Thymus (tissue), 11 donors: ENCODE data around the gene CCDC188. TPM values are rescaled to one million over a fixed set of nuclear protein-coding genes. Genes with fewer than 3 reads are reported as not detected.

Experiments used
- DNase-seq, 9 donors: peaks; one replicate each; pipeline ENCODE4 v3.0.0-alpha.2; 2013; ENCODE audit warnings: low spot score in 9 of 9, low read depth in 6 of 9, missing footprints in 1 of 9
- H3K27ac ChIP-seq, 2 donors: one replicate each; pipeline ENCODE4 v1.5.1; 2013; ENCODE audit warnings: control low read depth in 1 of 2, low read depth in 1 of 2, low read length in 1 of 2, mild to moderate bottlenecking in 1 of 2, moderate library complexity in 1 of 2
- H3K27me3 ChIP-seq, 2 donors: one replicate each; pipeline ENCODE4 v1.5.1; 2013; ENCODE audit warnings: low read length in 1 of 2; ENCODE audit not compliant: control insufficient read depth in 2 of 2, insufficient read depth in 1 of 2
- H3K36me3 ChIP-seq, 2 donors: one replicate each; pipeline ENCODE4 v1.5.1; 2013; ENCODE audit warnings: low read length in 1 of 2, mild to moderate bottlenecking in 1 of 2, moderate library complexity in 1 of 2; ENCODE audit not compliant: control insufficient read depth in 2 of 2, insufficient read depth in 2 of 2
- H3K4me1 ChIP-seq, 2 donors: one replicate each; pipeline ENCODE4 v1.5.1; 2013; ENCODE audit warnings: low read length in 2 of 2; ENCODE audit not compliant: control insufficient read depth in 2 of 2, insufficient read depth in 2 of 2
- H3K4me3 ChIP-seq, 2 donors: one replicate each; pipeline ENCODE4 v1.5.1; 2013; ENCODE audit warnings: low read length in 2 of 2, control low read depth in 1 of 2, mild to moderate bottlenecking in 1 of 2
- H3K9me3 ChIP-seq, 2 donors: one replicate each; pipeline ENCODE4 v1.5.1; 2013; ENCODE audit warnings: low read length in 1 of 2, mild to moderate bottlenecking in 1 of 2; ENCODE audit not compliant: control insufficient read depth in 2 of 2, insufficient read depth in 1 of 2
- WGBS: extraction: QIAGEN DNeasy Blood & Tissue Kit; methylation state at CpG from one replicate; pipeline ENCODE4 v1.1.7; 2013; 5-methylcytosine and 5-hydroxymethylcytosine counted together
- polyA plus RNA-seq: library from polyadenylated mRNA; stranded (reverse); fragments of 200-250 nt; gene quantifications from one replicate; pipeline ENCODE4 v1.2.3, GENCODE V29; 2013
- total RNA-seq: library from RNA; stranded (reverse); fragments of 120-200 nt; gene quantifications from one replicate; pipeline ENCODE4 v1.2.4, GENCODE V29; 2013
- donor health status: healthy.

CCDC188 gene
- total and polyA plus RNA-seq, 2 donors, result 0.09 to 0.84 TPM

GRCh38 chr22:20146777-20147176, 4.1 kb downstream of the CCDC188 start:
- Histone ChIP-seq H3K27ac (no peak overlapping the region), H3K9me3 (no peaks in the 10 kb centered on the region), H3K27me3 (no peaks in the 10 kb centered on the region), H3K36me3 (peaks cover 0 to 29% of the 10 kb centered on the region in 2 donors), H3K4me3 (no peak overlapping the region), H3K4me1 (peaks cover 0 to 6% of the 10 kb centered on the region in 2 donors)
- 92% methylated on average over 22 of the region's 22 CpGs for WGBS
- DNase-seq, result no peak

DNA sequence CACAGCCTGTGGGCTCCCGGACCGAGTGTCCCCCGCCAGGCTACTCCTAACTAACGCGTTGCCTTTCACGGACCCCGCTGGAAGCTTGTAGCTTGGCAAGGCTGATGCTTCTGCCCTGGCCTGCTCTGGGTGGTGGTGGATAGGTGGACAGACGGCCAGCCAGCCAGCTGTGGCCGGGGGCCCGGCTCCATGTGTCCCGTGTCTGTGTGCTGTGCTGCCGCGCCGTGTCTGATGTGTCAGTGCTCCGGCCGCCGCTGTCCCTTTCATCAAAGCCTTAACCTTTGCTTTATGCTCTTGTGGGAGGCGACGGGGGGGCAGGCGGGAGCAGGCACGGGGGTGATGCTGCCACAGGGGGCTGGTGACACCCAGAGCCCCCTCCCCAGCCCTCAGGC, 5.0 kb downstream of the CCDC188 start:
- WGBS, result 96% methylated on average over 21 of the region's 21 CpGs
- Histone ChIP-seq H3K27ac (no peak overlapping the region), H3K27me3 (no peaks in the 10 kb centered on the region), H3K4me3 (no peak overlapping the region), H3K9me3 (no peaks in the 10 kb centered on the region), H3K36me3 (peaks cover 0 to 35% of the 10 kb centered on the region in 2 donors), H3K4me1 (peaks cover 0 to 6% of the 10 kb centered on the region in 2 donors)
- no peak for DNase-seq

GRCh38 chr22:20145206-20145831, 5.5 kb downstream of the CCDC188 start:
- 97% methylated on average over 22 of the region's 22 CpGs for WGBS
- no peak for DNase-seq
- H3K36me3 ChIP-seq, result peaks cover 0 to 35% of the 10 kb centered on the region in 2 donors

DNA sequence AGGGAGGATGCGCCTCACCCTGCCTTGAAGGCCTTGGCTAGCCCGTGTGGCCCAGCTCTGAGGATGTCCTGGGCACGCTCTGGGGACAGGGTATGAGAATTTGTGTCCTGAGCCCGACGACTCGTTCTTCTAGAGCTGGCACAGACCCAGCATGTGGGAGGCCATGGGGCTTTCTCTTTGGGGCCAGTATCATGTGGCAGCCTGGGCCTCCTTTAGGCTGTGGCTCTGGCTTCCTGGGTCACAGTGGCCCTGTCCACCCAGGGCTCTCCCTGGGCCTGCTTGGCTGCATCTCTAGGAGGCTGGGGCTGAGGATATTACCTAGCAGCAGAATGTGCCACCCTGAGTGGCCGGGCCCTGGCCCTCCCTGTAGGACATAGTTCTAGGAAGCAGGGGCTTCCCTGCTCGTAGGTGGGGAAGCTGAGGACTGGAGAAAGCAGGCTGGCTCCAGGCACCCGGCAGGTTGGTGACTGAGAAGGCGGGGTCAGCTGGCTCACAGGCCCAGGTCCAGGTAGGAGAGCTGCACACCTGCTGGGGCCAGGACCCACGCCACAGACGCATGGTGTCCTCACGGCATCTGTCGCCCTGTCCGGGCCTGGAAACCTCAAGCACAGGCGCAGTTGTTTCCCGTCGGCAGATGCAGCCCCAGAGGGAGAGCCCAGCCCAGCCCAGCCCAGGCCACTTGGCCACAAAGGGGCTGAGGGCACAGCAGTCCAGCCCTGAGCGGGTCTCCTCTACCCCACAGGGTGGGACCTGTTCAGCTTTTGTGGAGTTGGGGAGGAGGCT, 6.8 kb downstream of the CCDC188 start:
- Histone ChIP-seq H3K9me3 (no peaks in the 10 kb centered on the region), H3K27me3 (no peaks in the 10 kb centered on the region), H3K27ac (no peak overlapping the region), H3K4me3 (no peak overlapping the region), H3K4me1 (no peaks in the 10 kb centered on the region), H3K36me3 (peaks cover 2 to 45% of the 10 kb centered on the region in 2 donors)
- 97% methylated on average over 19 of the region's 19 CpGs for WGBS
- DNase-seq, result no peak

More at GRCh38 chr22:20145206-20145831, 5.5 kb downstream of the CCDC188 start:
- Histone ChIP-seq H3K4me3 (no peak overlapping the region), H3K9me3 (no peaks in the 10 kb centered on the region), H3K27ac (no peak overlapping the region), H3K27me3 (no peaks in the 10 kb centered on the region), H3K4me1 (peaks cover 0 to 6% of the 10 kb centered on the region in 2 donors)

DNA sequence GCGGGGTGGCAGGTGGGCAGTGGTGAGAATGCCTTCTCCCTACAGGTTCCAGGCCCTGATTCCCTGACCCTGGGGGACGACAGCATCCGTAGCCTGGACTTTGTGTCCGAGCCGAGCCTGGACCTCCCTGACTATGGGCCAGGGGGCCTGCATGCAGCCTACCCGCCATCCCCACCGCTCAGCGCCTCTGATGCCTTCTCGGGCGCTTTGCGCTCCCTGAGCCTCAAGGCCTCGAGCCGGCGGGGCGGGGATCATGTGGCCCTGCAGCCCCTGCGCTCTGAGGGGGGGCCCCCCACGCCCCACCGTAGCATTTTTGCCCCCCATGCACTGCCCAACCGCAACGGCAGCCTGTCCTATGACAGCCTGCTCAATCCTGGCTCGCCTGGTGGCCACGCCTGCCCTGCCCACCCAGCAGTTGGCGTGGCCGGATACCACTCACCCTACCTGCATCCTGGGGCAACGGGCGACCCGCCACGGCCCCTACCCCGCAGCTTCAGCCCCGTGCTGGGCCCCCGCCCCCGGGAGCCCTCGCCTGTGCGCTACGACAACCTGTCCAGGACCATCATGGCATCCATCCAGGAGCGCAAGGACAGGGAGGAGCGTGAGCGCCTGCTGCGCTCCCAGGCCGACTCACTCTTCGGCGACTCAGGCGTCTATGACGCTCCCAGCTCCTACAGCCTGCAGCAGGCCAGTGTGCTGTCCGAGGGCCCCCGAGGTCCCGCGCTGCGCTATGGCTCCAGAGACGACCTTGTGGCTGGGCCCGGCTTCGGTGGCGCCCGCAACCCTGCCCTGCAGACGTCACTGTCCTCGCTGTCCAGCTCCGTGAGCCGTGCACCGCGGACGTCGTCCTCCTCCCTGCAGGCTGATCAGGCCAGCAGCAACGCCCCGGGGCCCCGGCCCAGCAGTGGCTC, 7.9 kb downstream of the CCDC188 start:
- H3K9me3 ChIP-seq, result no peaks in the 10 kb centered on the region
- no peaks in the 10 kb centered on the region for H3K4me1 ChIP-seq
- DNase-seq, result no peak
- no peaks in the 10 kb centered on the region for H3K27me3 ChIP-seq
- H3K4me3 ChIP-seq, result no peak overlapping the region
- H3K27ac ChIP-seq, result no peak overlapping the region
- H3K36me3 ChIP-seq, result peaks cover 2 to 44% of the 10 kb centered on the region in 2 donors
- WGBS, result 98% methylated on average over 65 of the region's 65 CpGs

- 97% methylated on average over 22 of the region's 22 CpGs for WGBS
- Histone ChIP-seq H3K4me1 (peaks cover 0 to 3% of the 10 kb centered on the region in 2 donors), H3K36me3 (peaks cover 2 to 44% of the 10 kb centered on the region in 2 donors), H3K9me3 (no peaks in the 10 kb centered on the region), H3K27me3 (no peaks in the 10 kb centered on the region), H3K4me3 (no peak overlapping the region), H3K27ac (no peak overlapping the region)
- no peak for DNase-seq
Measured at GRCh38 chr22:20141186-20142077, 9.4 kb downstream of the CCDC188 start.

DNA sequence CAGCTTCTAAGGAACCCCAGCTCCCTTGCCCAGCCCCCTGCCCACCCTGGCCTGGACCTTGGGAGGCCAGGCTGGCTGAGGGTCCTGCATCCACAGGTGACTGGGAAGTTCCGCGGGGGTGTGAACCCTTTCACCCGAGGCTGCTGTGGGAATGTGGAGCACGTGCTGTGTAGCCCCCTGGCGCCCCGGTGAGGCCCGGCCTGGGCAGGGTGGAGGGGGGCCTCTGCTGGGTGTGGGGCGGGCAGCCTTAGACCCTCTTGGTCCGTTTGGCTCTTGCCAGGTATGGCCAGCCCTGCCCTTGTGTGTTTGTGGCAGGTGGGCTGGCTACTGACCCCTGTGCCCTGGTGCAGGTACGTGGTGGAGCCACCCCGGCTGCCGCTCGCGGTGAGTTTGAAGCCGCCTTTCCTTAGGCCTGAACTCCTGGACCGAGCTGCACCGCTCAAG, 10.3 kb downstream of the CCDC188 start:
- 97% methylated on average over 17 of the region's 17 CpGs for WGBS
- H3K36me3 ChIP-seq, result peaks cover 4 to 43% of the 10 kb centered on the region in 2 donors
- H3K27ac ChIP-seq, result no peak overlapping the region
- no peaks in the 10 kb centered on the region for H3K9me3 ChIP-seq
- DNase-seq, result no peak
- no peak overlapping the region for H3K4me3 ChIP-seq
- no peaks in the 10 kb centered on the region for H3K27me3 ChIP-seq
- H3K4me1 ChIP-seq, result peaks cover 0 to 7% of the 10 kb centered on the region in 2 donors

DNA sequence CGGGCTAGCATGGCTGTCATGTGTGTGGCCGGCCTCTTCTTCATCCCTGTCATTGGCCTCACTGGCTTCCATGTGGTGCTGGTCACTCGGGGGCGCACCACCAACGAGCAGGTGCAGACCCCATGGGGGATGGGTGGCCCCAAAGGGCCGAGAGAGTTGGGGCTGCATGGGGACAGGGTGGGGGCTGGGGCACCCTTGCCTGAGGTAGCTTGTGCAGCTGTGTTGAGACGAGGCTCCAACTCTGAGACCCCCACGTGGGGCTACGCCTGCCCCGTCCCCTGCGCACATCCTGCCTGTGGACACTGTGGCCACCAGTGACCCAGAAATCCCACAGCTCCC, 10.8 kb downstream of the CCDC188 start:
- DNase-seq, result no peak
- Histone ChIP-seq H3K4me1 (peaks cover 0 to 7% of the 10 kb centered on the region in 2 donors), H3K27me3 (no peaks in the 10 kb centered on the region), H3K36me3 (peaks cover 4 to 38% of the 10 kb centered on the region in 2 donors), H3K27ac (no peak overlapping the region), H3K4me3 (no peak overlapping the region), H3K9me3 (no peaks in the 10 kb centered on the region)
- 97% methylated on average over 11 of the region's 11 CpGs for WGBS
